ENCODE data around the gene TUBGCP6.
A peak's percentile ranks its signal among the peaks of the same experiment; 100 is the strongest.
"Not testable (repeated sequence)": the region's sequence is repeated elsewhere in the genome, so short reads cannot be mapped to it uniquely, and the experiment has no call there.

TUBGCP6 gene

DNA sequence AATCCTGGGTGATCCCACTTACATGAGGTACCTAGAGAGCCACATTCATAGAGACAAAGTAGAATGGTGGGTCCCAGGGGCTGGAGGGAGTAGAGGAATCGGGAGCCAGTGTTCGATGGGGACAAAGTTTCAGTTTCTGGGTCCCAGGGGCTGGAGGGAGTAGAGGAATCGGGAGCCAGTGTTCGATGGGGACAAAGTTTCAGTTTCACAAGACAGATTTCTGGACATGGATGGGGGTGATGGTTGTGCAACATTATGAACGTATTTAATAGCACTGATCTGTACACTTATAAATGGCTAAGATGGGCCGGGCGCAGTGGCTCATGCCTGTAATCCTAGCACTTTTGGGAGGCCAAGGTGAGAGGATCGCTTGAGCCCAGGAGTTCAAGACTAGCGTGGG is 39.8 kb downstream of the TUBGCP6 start:
- H3K27ac ChIP-seq (ENCODE audit: low read depth, low read length); H3K4me3 ChIP-seq (ENCODE audit: low read depth in 1 of 5, low read length in 5 of 5); H3K9me3 ChIP-seq (ENCODE audit: control insufficient read depth in 5 of 5, low read length in 5 of 5); H3K27me3 ChIP-seq (ENCODE audit: control insufficient read depth in 5 of 5, insufficient read depth in 4 of 5, low read length in 5 of 5): not testable (repeated sequence)
- peaks cover 6 to 37% (median 28%) of the 10 kb centered on the region in 5 donors for H3K36me3 ChIP-seq (ENCODE audit: control insufficient read depth in 5 of 5, insufficient read depth in 5 of 5, low read length in 5 of 5)
- peak overlapping the region in 2 of 5 donors; percentile 26 to 49 for H3K9ac ChIP-seq (ENCODE audit: low read length in 5 of 5)
- peaks cover 0 to 58% (median 45%) of the 10 kb centered on the region in 5 donors for H3K4me1 ChIP-seq (ENCODE audit: control insufficient read depth in 5 of 5, insufficient read depth in 5 of 5, low read length in 5 of 5)

GRCh38 chr22:50204571-50204970 is 40.3 kb downstream of the TUBGCP6 start:
- peaks cover 0 to 63% (median 49%) of the 10 kb centered on the region in 5 donors for H3K4me1 ChIP-seq (ENCODE audit: control insufficient read depth in 5 of 5, insufficient read depth in 5 of 5, low read length in 5 of 5)

GRCh38 chr22:50203288-50203687 is 41.5 kb downstream of the TUBGCP6 start:
- H3K4me3 ChIP-seq (ENCODE audit: low read depth in 1 of 5, low read length in 5 of 5): no peak overlapping the region
- H3K4me1 ChIP-seq (ENCODE audit: control insufficient read depth in 5 of 5, insufficient read depth in 5 of 5, low read length in 5 of 5): peaks cover 0 to 61% (median 50%) of the 10 kb centered on the region in 5 donors
- no peak overlapping the region for H3K9ac ChIP-seq (ENCODE audit: low read length in 5 of 5)
- H3K27ac ChIP-seq (ENCODE audit: low read depth, low read length): no peak overlapping the region
- no peaks in the 10 kb centered on the region for H3K9me3 ChIP-seq (ENCODE audit: control insufficient read depth in 5 of 5, low read length in 5 of 5)
- H3K36me3 ChIP-seq (ENCODE audit: control insufficient read depth in 5 of 5, insufficient read depth in 5 of 5, low read length in 5 of 5): peaks cover 6 to 32% (median 18%) of the 10 kb centered on the region in 5 donors
- H3K27me3 ChIP-seq (ENCODE audit: control insufficient read depth in 5 of 5, insufficient read depth in 4 of 5, low read length in 5 of 5): no peaks in the 10 kb centered on the region

More at GRCh38 chr22:50204571-50204970, 40.3 kb downstream of the TUBGCP6 start:
- peak overlapping the region in 2 of 5 donors; percentile 26 to 49 for H3K9ac ChIP-seq (ENCODE audit: low read length in 5 of 5)
- no peak overlapping the region for H3K4me3 ChIP-seq (ENCODE audit: low read depth in 1 of 5, low read length in 5 of 5)
- H3K27me3 ChIP-seq (ENCODE audit: control insufficient read depth in 5 of 5, insufficient read depth in 4 of 5, low read length in 5 of 5): no peaks in the 10 kb centered on the region
- no peak overlapping the region for H3K27ac ChIP-seq (ENCODE audit: low read depth, low read length)
- H3K36me3 ChIP-seq (ENCODE audit: control insufficient read depth in 5 of 5, insufficient read depth in 5 of 5, low read length in 5 of 5): peaks cover 6 to 35% (median 28%) of the 10 kb centered on the region in 5 donors
- H3K9me3 ChIP-seq (ENCODE audit: control insufficient read depth in 5 of 5, low read length in 5 of 5): no peaks in the 10 kb centered on the region

DNA sequence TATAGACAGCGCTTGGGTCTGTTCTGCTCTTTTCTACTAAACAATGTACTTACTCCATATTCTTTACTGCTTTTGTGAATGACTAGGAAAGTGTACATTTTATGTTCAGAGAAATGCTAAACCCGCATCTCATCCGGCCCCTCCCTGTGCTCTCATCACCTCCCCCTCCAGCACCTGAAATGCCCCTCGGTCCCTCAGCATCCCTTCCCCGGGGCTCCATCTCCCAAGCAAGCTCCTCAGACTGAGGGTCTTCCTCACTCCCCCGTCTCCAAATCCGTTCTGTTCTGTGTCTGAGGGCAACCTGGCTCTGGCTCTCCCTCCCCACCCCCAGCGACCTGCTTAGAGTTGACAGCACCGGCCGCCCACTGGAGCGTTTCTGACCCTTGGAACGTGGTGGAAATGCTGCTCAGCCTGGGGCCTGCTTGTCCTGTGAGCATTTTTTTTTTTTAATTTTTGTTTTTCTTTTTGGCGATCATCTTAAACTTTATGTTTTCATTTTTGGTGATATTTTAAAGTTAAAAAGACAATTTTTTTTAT is 42.6 kb downstream of the TUBGCP6 start:
- H3K27me3 ChIP-seq (ENCODE audit: control insufficient read depth in 5 of 5, insufficient read depth in 4 of 5, low read length in 5 of 5): no peaks in the 10 kb centered on the region
- no peaks in the 10 kb centered on the region for H3K9me3 ChIP-seq (ENCODE audit: control insufficient read depth in 5 of 5, low read length in 5 of 5)
- peaks cover 0 to 55% (median 46%) of the 10 kb centered on the region in 5 donors for H3K4me1 ChIP-seq (ENCODE audit: control insufficient read depth in 5 of 5, insufficient read depth in 5 of 5, low read length in 5 of 5)
- H3K9ac ChIP-seq (ENCODE audit: low read length in 5 of 5): peak overlapping the region in 4 of 5 donors; percentile 78 to 87 (median 82)
- H3K36me3 ChIP-seq (ENCODE audit: control insufficient read depth in 5 of 5, insufficient read depth in 5 of 5, low read length in 5 of 5): peaks cover 6 to 31% (median 18%) of the 10 kb centered on the region in 5 donors
- peak overlapping the region; percentile 57 to 80 (median 73) for H3K4me3 ChIP-seq (ENCODE audit: low read depth in 1 of 5, low read length in 5 of 5)
- no peak overlapping the region for H3K27ac ChIP-seq (ENCODE audit: low read depth, low read length)

- peaks cover 6 to 29% (median 18%) of the 10 kb centered on the region in 5 donors for H3K36me3 ChIP-seq (ENCODE audit: control insufficient read depth in 5 of 5, insufficient read depth in 5 of 5, low read length in 5 of 5)
Measured at GRCh38 chr22:50201191-50202129, 43.4 kb downstream of the TUBGCP6 start.

GRCh38 chr22:50200461-50201190 is 44.2 kb downstream of the TUBGCP6 start, which contains the start of gene SELENOO:
Gene SELENOO, plus strand, starts transcription at chr22:50201011. Its CDS starts 26 bp downstream, at chr22:50201037.
- H3K27ac ChIP-seq (ENCODE audit: low read depth, low read length): no peak within 1 kb of the TSS
- peaks cover 6 to 29% (median 17%) of the 10 kb centered on the region in 5 donors for H3K36me3 ChIP-seq (ENCODE audit: control insufficient read depth in 5 of 5, insufficient read depth in 5 of 5, low read length in 5 of 5)
- no peaks in the 10 kb centered on the region for H3K9me3 ChIP-seq (ENCODE audit: control insufficient read depth in 5 of 5, low read length in 5 of 5)
- H3K9ac ChIP-seq (ENCODE audit: low read length in 5 of 5): peak within 1 kb of the TSS in 4 of 5 donors; percentile 78 to 87 (median 82)
- H3K4me1 ChIP-seq (ENCODE audit: control insufficient read depth in 5 of 5, insufficient read depth in 5 of 5, low read length in 5 of 5): peaks cover 0 to 39% (median 31%) of the 10 kb centered on the region in 5 donors
- peak within 1 kb of the TSS in 4 of 5 donors; percentile 68 to 80 (median 75) for H3K4me3 ChIP-seq (ENCODE audit: low read depth in 1 of 5, low read length in 5 of 5)
- H3K27me3 ChIP-seq (ENCODE audit: control insufficient read depth in 5 of 5, insufficient read depth in 4 of 5, low read length in 5 of 5): no peaks in the 10 kb centered on the region

More at GRCh38 chr22:50201191-50202129, 43.4 kb downstream of the TUBGCP6 start:
- no peaks in the 10 kb centered on the region for H3K9me3 ChIP-seq (ENCODE audit: control insufficient read depth in 5 of 5, low read length in 5 of 5)
- no peak overlapping the region for H3K27ac ChIP-seq (ENCODE audit: low read depth, low read length)
- H3K4me1 ChIP-seq (ENCODE audit: control insufficient read depth in 5 of 5, insufficient read depth in 5 of 5, low read length in 5 of 5): peaks cover 0 to 48% (median 40%) of the 10 kb centered on the region in 5 donors
- H3K9ac ChIP-seq (ENCODE audit: low read length in 5 of 5): peak overlapping the region in 4 of 5 donors; percentile 78 to 87 (median 82)
- no peaks in the 10 kb centered on the region for H3K27me3 ChIP-seq (ENCODE audit: control insufficient read depth in 5 of 5, insufficient read depth in 4 of 5, low read length in 5 of 5)
- H3K4me3 ChIP-seq (ENCODE audit: low read depth in 1 of 5, low read length in 5 of 5): peak overlapping the region; percentile 57 to 80 (median 73)

DNA sequence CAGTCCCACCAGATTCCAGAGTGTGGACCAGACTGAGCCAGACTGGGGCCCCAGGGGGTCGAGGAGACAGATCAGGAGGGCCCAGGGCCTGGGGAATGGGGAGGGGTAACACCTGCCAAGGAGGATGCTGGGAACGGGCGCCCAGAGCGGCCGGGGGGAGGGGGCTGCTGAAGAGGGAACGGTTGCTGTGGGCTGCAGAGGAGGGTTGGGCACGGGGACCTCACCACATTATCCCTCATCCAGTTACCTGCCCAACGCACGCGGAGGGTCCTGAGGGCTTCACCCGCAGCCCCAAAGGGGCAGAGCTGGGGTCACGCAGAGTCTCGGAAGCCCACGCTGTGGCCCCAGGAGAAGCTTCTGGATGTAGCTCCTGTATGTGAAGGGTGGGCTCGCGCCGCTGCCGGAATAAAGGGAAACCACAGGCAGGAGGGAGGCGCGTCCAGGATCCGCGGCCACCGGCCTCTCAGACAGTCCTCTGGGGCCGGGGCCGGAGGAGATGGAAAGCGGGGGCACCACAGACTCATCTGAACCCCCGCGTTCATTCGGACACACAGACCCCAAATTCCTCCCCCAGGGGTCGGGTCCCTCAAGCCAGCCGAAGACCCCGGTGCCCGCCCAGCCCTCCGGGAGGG is 44.9 kb downstream of the TUBGCP6 start:
- Histone ChIP-seq H3K27me3 (ENCODE audit: control insufficient read depth in 5 of 5, insufficient read depth in 4 of 5, low read length in 5 of 5) (no peaks in the 10 kb centered on the region), H3K4me1 (ENCODE audit: control insufficient read depth in 5 of 5, insufficient read depth in 5 of 5, low read length in 5 of 5) (peaks cover 0 to 33% (median 25%) of the 10 kb centered on the region in 5 donors), H3K27ac (ENCODE audit: low read depth, low read length) (no peak overlapping the region), H3K36me3 (ENCODE audit: control insufficient read depth in 5 of 5, insufficient read depth in 5 of 5, low read length in 5 of 5) (peaks cover 6 to 33% (median 20%) of the 10 kb centered on the region in 5 donors), H3K9ac (ENCODE audit: low read length in 5 of 5) (peak overlapping the region in 4 of 5 donors; percentile 59 to 77 (median 74)), H3K9me3 (ENCODE audit: control insufficient read depth in 5 of 5, low read length in 5 of 5) (no peaks in the 10 kb centered on the region), H3K4me3 (ENCODE audit: low read depth in 1 of 5, low read length in 5 of 5) (peak overlapping the region in 4 of 5 donors; percentile 68 to 77 (median 71))

GRCh38 chr22:50199251-50199721 is 45.5 kb downstream of the TUBGCP6 start:
- Histone ChIP-seq H3K9ac (ENCODE audit: low read length in 5 of 5) (peak overlapping the region in 3 of 5 donors; percentile 59 to 77 (median 72)), H3K9me3 (ENCODE audit: control insufficient read depth in 5 of 5, low read length in 5 of 5) (no peaks in the 10 kb centered on the region), H3K4me1 (ENCODE audit: control insufficient read depth in 5 of 5, insufficient read depth in 5 of 5, low read length in 5 of 5) (peaks cover 0 to 27% (median 19%) of the 10 kb centered on the region in 5 donors), H3K36me3 (ENCODE audit: control insufficient read depth in 5 of 5, insufficient read depth in 5 of 5, low read length in 5 of 5) (peaks cover 6 to 40% (median 27%) of the 10 kb centered on the region in 5 donors), H3K27ac (ENCODE audit: low read depth, low read length) (no peak overlapping the region), H3K27me3 (ENCODE audit: control insufficient read depth in 5 of 5, insufficient read depth in 4 of 5, low read length in 5 of 5) (no peaks in the 10 kb centered on the region), H3K4me3 (ENCODE audit: low read depth in 1 of 5, low read length in 5 of 5) (no peak overlapping the region)

- H3K4me1 ChIP-seq (ENCODE audit: control insufficient read depth in 5 of 5, insufficient read depth in 5 of 5, low read length in 5 of 5): peaks cover 0 to 27% (median 19%) of the 10 kb centered on the region in 5 donors
- no peak overlapping the region for H3K9ac ChIP-seq (ENCODE audit: low read length in 5 of 5)
- no peaks in the 10 kb centered on the region for H3K27me3 ChIP-seq (ENCODE audit: control insufficient read depth in 5 of 5, insufficient read depth in 4 of 5, low read length in 5 of 5)
- no peak overlapping the region for H3K4me3 ChIP-seq (ENCODE audit: low read depth in 1 of 5, low read length in 5 of 5)
- H3K9me3 ChIP-seq (ENCODE audit: control insufficient read depth in 5 of 5, low read length in 5 of 5): no peaks in the 10 kb centered on the region
- peaks cover 4 to 47% (median 32%) of the 10 kb centered on the region in 5 donors for H3K36me3 ChIP-seq (ENCODE audit: control insufficient read depth in 5 of 5, insufficient read depth in 5 of 5, low read length in 5 of 5)
- H3K27ac ChIP-seq (ENCODE audit: low read depth, low read length): no peak overlapping the region
Measured at GRCh38 chr22:50198624-50199017, 46.2 kb downstream of the TUBGCP6 start.
